ENCODE data around the gene TMTC1.

TMTC1 gene

DNA sequence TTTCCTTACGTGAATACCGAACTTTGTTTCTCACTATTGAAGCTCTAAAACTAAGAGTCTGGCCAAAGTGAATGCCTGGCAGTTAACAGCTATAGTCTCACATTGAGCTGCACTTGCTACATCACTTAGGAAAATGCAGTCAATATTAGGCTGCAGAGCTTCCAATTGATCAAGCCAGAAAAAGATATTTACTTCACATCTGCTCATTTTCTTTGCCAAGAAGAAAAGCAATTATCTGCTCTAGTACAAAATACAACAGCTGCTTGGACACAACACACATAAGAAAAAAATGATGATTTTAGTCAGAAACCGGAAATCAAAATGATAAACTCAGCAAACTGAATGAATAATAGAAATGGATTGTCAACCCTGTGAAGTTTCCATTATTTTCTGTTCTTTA is 45.4 kb downstream of the TMTC1 start:
- DNase-seq, result no peak

DNA sequence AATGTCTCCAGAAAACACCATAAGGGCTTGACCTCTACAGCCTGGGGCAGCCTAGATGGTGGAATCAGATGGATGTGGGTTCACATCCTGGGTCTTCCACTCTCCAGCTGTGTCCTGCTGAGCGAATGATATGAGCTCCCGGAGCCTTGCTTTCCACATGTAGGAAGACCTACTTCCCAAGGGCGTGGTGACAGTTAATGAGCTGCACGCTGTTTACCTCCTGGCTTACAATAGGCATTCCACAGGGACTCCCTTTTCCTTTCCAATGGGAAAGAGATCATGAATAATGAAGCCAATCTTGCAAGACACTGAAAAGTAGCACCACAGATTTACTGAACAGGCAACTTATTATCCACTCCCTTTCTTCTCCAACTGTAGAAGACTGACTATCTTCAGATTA is 46.1 kb downstream of the TMTC1 start:
- DNase-seq, result no peak

DNA sequence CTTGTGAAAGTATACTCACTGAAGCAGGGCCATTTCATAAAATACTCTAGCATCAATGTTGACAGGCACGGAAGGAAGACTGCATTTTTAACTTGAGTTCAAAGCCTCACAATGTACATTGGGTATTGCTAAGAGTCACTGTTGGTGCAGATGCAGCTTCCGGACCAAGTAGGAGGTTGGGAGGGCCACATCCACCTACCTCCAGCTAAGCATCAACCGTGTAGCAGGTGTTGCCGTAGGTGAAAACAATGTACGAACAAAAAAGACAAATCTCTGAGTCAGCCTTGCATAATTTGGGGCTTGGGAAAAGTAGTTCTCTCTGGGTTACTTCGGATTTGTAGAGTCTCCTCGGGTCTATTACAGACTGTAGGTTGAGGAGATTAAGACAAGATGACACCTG is 48.1 kb downstream of the TMTC1 start:
- no peak for DNase-seq

DNA sequence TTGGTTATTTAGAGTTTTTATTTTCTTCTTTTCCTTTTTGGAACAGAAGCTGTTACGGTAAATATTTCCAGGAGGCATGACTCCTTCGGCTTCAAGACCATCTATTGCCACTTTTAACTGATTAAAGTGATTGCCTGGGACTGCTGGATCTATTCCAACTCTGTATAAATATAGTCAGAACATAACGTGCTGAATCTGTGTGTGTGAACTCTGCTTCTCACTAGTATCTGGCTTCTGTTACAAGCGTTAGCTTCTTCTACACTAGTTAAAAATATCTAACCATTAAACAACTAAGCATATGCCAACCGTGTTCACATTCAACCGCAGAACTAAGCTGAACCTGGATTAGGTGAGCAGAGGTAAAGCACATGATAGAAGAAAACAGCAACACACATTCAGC is 49.0 kb downstream of the TMTC1 start:
- no peak for DNase-seq

DNA sequence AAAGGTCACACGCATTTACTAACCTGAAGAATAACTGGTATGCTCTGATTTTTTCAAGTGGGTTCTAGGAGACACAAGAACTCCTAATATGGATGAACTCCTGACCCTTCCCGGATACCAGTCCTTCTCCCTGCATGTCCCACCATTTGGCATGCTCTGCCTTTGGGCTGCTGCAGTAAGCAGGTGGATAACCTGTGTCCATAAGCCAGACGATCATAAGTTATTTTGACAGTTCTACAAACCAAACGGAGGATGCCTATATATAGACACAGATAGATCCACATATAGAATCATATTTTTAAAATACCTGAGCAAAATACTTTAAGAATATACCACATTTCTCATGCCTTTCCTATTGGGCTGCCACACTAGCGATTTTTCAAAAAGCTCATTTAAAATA is 49.4 kb downstream of the TMTC1 start:
- no peak for DNase-seq

DNA sequence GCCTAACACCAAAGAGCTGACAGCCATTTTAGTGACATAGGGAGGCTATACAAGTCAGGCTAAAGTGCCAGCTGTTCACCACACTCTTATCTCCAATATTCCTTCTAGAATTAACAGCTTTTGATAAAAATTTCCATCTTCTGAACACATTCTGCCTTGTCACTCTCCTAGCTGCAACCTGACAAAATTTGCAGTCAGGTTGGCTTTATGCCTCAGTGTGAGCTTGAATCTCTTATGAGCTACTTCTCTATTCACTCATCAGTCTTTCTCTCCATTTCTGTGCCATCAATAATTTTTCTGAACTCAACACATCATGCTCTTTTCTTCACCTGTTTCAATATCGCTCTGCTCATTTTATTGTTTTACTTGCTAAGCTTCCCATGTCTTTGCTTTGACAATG is 50.2 kb downstream of the TMTC1 start:
- no peak for DNase-seq

DNA sequence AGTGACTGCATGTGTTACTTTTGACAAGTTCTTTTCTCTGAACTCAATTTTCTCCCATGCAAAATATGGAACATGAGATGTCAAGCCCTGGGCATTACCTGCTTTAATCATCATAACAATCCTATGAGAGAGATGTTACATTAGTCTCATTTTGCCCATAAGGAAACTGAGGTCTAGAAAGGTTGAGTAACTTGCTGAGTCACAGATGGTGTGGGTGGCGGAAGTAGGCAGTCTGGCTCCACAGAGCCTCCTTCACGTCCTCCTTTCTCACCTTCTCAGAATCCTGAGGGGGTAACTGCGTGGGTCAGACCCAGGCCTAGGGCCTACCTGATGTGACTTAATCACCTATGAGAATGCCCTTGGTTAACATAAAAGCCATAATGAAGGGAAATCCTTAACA is 50.7 kb downstream of the TMTC1 start:
- no peak for DNase-seq

DNA sequence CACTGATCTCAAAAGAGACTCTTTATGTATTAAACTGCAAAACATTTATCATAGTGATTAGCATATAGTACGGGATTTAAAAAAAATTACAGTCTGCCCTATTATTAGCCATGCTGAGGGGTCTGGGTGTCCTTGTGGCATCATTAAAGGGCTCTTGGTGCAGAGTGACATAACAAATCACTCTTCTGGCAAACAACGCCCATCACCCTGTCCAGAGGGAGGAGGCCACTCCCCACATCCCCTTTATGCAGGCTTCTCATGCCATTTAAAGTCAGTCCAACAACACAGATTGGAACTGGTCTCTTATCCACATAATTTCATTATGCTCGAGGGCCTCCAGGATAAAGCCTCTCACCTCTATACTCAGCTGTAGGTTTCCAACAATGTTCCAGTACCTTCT is 51.1 kb downstream of the TMTC1 start:
- DNase-seq, result no peak

DNA sequence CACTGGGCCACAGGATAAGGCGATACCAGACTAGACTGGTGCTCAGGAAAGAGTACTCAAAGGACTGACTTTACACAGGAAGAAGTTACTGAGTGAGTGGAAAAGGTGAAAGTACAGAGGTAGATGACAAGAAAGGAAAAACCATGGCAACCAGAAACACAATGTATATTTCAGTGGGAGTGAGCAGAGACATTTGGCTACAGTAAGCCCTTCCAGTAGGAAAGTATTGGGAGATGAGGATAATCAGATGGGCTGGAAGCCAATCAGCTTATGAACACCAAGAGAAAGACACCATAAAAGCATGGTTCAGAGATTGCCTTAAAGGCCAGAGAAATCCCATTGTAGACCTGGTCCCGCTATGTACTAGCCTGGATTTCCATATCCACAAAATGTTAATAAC is 51.6 kb downstream of the TMTC1 start:
- DNase-seq, result no peak

DNA sequence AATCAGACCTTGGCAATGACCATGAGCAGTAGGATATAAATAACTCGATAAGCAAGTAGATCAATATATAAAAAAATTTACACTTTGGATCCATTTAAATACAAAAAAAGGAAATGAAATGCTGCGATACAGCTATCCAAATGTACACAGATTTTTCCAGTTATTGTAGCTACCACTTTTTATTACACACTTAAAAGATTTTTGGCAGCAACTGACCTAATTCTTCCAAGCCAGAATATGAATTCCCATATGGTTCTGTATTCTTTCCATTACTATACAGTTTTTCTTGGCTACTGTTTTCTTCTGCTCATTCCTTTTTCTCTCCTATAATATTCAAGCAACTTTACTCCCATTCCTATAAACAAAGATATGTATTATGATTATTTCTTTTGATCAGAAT is 52.2 kb downstream of the TMTC1 start:
- DNase-seq, result no peak

DNA sequence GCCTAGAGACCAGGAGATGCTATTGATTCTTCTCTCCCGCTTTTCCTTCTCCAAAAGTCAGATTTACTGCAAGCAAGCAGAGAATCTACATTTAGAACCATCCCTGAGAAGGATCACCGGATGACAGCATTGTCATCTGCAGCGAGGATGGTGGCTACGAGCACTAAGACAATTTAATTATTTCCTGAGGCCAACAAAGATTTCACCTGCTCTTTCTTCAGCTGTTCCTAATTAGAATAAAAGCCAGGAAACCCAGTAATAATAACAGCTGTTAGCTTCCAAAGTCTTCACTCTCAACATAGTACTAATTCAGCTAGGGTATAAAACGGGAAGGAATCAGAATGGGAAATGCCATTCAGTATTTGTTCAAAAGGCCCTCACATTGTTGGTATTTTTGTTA is 53.3 kb downstream of the TMTC1 start:
- no peak for DNase-seq

DNA sequence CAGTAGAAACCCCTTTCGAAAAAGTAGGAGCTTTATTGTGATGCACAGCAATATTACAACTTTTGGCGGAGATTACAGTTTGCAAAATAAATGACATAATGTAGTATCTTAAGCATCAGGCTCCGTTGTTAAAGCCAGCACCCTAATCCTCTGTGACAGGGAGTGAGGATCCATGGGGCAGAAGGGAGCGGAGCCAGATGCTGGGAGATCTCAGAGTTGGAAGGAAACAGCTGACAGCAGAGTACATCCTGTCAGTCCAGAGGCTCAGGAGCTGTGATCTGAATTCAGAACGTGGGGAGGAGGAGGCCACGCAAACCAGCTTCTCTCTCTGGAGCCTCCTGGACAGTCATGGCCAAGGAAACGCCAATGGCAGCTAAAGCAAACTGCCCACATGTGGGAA is 55.7 kb downstream of the TMTC1 start:
- DNase-seq, result no peak

DNA sequence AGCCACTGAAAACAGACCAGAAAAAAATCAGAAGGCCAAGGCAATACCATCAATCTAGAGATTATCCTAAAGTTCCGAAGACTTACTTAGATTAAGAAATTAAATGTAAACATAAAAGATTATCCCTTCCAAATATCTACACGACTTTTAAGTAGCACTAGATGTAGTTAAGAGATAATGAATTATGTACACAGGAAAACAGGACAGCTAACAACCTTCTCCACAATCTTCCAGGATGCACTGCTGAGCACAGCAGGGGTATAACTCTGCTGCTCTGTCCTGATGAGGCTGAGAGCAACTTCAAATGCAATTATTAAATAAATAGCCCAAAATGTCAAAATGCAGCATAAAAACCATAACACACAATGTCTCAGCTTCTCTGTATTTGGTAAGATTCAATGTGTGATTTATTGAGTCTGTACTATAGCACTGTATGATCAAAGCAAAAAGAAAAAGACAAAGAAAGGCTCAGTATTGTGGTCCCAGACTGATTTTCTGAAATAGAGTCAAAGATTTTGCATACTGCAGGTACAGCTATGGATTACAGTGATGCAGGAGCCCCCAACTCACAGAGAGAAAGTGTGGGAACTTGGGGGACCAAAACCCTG is 56.9 kb downstream of the TMTC1 start:
- no peak for DNase-seq

DNA sequence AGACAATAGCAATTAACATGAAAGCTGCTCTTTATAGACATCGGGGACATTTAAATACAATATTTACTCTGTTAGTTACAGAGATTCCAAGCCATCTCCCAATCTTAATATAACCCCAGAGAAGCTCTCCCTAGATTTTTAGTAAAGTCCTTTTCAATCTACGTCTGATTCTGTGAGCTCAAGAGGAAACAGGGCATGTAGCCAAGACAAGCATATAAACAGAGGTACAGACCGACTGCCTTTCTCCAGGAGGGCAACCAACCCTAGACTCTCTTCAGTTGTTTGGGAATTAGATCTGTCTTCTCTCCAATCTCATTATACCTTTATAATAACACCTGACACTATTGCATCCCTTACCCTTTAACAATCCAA is 57.4 kb downstream of the TMTC1 start:
- DNase-seq, result no peak

DNA sequence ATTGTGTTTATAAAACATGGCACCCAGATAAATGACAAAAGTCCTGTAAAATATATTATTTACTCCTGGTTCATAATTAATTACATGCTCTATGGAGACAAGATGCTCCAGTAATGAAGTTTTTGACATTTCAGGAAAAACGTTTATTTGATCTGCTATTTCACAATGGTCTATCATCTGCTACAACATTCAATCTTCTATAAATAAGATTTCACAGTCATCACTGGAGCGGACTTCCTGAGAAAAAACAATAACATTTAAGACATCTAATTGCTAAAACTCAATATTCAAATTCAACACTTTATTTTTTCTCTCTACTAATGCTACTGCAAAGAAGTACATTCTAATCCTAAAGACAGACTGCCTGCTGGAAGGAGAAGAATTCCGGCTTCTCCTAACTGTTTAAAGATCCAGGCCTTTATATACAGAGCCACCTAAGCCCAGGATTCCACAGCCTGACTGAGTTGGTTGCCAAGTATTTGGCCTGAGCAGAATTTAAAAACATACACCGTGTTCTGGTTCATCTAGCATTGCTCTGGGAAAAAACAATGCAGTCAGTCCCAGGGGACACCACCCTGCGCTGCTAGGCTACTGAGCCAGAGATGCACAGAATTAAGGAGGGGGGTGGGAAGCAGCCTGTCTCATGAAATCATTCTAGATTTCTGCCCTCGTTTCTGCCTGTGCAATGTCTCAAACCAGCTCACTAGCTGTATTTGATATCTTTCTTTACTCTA is 58.0 kb downstream of the TMTC1 start:
- no peak for DNase-seq

DNA sequence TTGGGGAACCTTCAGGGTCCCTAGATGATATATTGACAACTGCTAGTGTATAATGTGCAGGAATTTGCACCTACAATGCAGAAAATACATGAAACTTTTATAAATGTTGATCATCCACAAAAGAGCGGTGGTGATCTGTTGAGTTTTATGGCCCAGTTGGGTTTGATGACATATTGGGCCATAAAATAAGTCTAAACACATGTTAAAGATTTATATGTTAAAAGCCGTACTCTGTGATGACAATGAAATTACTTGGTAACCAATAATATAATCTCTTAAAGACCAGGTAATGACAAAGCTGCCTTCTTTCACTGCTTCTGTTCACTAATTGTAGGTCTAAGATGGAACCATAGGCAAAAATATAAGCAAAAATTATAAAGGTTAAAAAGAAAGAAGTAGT is 61.6 kb downstream of the TMTC1 start:
- no peak for DNase-seq

DNA sequence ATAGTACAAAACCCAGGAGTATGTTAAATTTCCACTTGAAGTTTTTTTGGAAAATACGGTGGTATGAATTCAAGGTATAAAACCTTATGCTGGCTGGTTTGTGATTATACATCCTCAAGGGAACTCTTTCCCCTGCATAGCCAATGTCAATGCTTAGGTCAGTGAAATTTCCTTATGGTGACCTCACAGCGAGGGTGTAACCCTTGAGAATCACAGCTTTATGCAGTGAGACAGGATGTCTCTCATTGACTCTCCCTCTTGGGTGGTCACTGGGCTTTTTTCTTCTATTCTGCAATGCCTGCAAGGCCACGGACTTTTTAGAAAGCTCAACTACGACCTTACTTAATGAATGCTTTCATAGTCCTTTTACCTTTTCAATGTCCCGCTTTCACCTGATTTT is 64.4 kb downstream of the TMTC1 start:
- no peak for DNase-seq

DNA sequence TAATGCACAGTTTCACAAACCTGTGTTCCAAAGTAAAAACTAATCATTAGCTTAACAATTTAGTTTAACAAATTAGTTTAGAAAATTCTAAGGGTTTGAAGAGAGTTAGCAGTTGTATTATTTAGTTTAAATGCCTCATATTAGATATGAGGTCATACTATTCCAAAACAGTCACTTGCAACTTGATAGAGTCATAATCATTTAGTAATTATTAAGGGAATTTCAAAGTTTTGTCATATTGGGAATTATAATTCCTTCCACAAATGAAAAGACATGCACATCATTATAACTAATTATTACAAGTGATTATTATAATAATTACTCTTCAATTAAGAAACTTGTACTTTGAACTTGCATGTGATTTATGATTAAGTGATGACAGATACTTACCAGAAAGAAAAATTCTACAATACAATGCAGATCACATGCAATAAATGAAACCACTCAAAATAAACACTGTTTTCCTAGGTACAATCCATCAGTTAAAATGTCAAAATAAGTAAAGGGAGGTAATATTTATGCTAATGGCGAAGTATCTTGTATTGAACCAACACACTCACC is 66.1 kb downstream of the TMTC1 start:
- DNase-seq, result no peak

DNA sequence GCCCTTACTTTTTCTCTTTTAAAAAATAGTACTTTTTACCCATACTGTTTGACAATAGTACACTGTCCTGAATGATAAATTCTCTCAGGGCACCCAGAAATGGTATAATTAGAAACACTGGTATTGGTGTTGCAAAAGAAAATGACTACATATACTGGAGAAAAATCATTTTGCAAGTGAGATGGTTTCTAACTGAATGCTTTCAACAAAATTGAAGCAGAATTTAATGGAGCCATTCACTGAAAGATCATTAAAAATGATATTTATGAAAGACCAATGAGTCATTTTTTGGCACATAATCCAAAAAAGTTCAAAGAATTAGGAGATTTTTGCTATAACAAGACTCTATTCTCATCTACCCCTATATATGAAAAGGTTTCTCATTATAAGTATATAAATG is 68.8 kb downstream of the TMTC1 start:
- no peak for DNase-seq

DNA sequence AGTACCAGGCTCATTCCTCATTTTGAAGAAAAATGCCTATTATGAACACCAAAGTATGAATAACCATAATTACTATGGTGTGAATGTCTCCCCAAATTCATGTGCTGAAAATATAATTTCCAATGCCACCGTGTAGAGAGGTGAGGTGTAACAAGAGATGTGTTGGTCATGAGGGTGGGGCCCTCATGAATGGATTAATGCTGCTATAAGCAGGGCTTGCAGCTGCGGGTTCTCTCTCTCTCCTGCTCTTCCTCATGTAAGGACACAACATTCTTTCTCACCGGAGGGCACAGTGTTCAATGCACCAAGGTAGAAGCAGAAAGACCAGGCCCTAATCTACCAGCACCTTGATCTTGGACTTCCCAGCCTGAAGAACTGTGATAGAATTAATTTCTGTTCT is 70.0 kb downstream of the TMTC1 start:
- DNase-seq, result no peak

DNA sequence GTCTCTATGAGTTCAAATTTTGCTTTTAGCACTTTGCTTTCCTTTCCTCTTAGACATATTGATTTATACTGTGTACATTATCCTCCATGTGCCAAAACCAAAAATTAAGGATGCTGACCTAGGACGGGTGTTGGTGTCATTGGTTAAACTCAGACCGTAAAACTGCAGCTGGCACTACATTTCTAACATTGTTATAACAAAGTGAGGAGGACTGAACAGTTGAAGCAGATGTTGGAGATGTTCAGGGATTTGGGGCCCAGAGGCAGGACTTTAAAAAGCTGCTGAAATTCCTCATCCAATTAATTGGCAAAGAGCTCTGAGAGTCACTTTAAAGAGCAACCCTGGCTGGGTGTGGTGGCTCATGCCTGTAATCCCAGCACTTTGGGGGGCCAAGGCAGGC is 72.4 kb downstream of the TMTC1 start:
- no peak for DNase-seq

DNA sequence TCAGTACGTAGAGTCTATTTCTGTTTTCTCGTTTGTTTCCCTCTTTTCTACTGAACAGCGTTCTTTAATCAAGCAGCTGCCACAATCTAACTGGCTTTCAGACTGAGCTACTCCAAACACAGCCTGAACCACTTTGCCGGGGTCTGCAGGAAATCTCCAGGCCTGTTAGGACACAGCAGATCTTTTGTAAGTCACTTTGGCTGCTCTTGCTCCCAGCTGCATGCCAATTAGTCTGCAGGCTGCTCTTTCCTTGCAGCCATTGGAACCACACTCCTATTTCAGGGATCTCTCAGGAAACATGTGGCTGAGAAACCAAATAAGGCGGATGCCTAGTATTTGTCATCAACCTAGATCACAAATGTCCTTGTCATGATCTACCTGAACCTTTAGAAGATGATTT is 73.6 kb downstream of the TMTC1 start:
- no peak for DNase-seq

DNA sequence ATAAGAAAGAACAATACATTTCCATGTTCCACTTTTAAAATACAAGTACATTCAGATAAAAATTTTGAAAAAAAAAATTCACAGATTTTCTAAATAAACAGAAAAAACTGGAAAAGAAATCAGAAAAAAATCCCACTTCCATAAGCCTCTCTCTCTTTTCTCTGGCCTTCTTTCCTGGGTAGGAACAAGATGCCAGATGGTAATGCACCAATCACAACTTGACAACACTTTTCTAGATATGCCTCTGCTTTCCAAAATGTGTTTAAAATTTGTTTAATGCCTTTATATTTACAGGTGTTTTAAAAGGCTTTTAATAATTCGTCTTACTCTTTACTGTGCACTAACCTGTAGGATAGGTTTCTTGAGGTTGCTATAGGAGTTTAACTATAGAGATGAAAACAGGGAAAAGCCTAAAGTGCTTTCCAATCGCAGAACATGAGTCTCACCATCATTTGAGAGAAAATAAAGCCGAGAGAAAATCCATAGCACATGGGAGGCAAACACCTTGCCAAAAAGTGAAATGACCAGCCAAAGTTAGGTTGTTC is 74.2 kb downstream of the TMTC1 start:
- DNase-seq, result no peak

DNA sequence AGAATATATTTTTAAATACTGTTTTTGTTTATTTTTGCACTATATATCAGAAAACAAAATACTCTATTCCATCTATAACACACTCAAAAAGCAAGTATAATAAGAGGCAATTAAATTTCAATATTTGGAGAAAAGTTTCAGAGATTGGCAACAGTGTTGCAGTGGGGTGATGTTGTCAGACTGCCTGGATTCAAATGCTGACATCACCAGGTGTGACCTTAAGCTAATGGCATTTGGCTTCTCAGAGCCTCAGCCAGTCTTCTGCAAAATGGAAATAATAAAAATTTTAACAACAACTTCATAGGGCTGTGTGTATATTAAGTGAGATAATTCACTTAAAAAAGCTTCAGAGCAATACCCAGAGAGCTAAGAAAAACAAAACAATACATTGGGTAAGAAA is 74.7 kb downstream of the TMTC1 start:
- no peak for DNase-seq

DNA sequence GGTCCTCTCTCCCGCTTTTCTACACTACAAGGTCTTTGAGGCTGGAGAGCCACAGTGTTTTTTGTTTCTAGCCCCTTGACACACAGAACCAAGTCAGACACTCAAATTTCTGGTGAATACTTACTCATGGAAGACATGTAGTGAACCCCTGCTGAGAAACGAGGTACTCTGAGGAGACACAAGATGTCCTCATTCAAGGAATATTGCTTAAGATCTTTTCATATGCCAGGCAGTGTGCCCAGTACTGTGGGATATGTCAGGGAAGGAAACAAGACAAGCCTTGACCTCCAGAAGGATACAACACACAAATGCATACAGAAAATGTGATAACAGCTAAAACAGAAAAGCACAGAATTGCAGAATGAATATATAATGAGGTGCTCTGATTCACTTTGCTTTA is 75.9 kb downstream of the TMTC1 start:
- DNase-seq, result no peak
